GM18502 (cell line): ENCODE results near the gene SCART1.
"Not testable (repeated sequence)": the region's sequence is repeated elsewhere in the genome, so short reads cannot be mapped to it uniquely, and the experiment has no call there.

Source experiments
- ATAC-seq: cut with Tn5 transposase; IDR thresholded peaks from one replicate; pipeline ENCODE4 v1.9.1; 2021; ENCODE audit warnings: mild to moderate bottlenecking; ENCODE audit not compliant: unreplicated experiment, poor library complexity

Gene SCART1

GRCh38 chr10:133453516-133454203, at the start of gene SCART1:
SCART1 (plus strand) TSS chr10:133453945; CDS start chr10:133453998, 53 bp downstream.
- no peak for ATAC-seq

GRCh38 chr10:133405272-133405671, 48.5 kb upstream of the SCART1 start:
- no peak for ATAC-seq

GRCh38 chr10:133405844-133406527, 47.8 kb upstream of the SCART1 start:
- peak; percentile 62 for ATAC-seq

- ATAC-seq = no peak
Measured at GRCh38 chr10:133411523-133412380, 42.0 kb upstream of the SCART1 start.

- ATAC-seq = no peak
Measured at GRCh38 chr10:133412381-133412711, 41.4 kb upstream of the SCART1 start.

GRCh38 chr10:133414401-133414800, 39.3 kb upstream of the SCART1 start:
- not testable (repeated sequence) for ATAC-seq

GRCh38 chr10:133415752-133416151, 38.0 kb upstream of the SCART1 start:
- no peak for ATAC-seq

- ATAC-seq = no peak
Measured at GRCh38 chr10:133418289-133418993, 35.3 kb upstream of the SCART1 start.

GRCh38 chr10:133419211-133419950, 34.4 kb upstream of the SCART1 start:
- no peak for ATAC-seq

GRCh38 chr10:133420028-133420427, 33.7 kb upstream of the SCART1 start:
- no peak for ATAC-seq

GRCh38 chr10:133420579-133420978, 33.2 kb upstream of the SCART1 start:
- no peak for ATAC-seq

- ATAC-seq = no peak
Measured at GRCh38 chr10:133421336-133422222, 32.2 kb upstream of the SCART1 start.

- no peak for ATAC-seq
Measured at GRCh38 chr10:133422223-133422806, 31.4 kb upstream of the SCART1 start.

- ATAC-seq = no peak
Measured at GRCh38 chr10:133422807-133423771, 30.7 kb upstream of the SCART1 start.

GRCh38 chr10:133424102-133424501, 29.6 kb upstream of the SCART1 start:
- ATAC-seq = not testable (repeated sequence)

- ATAC-seq = not testable (repeated sequence)
Measured at GRCh38 chr10:133424601-133425000, 29.1 kb upstream of the SCART1 start, which contains the start of gene SPRN. SPRN (minus strand) TSS chr10:133424625; CDS start chr10:133423681, 944 bp downstream.

GRCh38 chr10:133429571-133429970, 24.2 kb upstream of the SCART1 start:
- ATAC-seq = not testable (repeated sequence)
